ENCODE results near the gene DNER. TPM values are rescaled to one million over a fixed set of nuclear protein-coding genes. Genes with fewer than 3 reads are reported as not detected.

Gene DNER
- total and polyA plus RNA-seq, 2 of the 13 experiments (the other 11 are each of a cell fraction or from before 2014, with no cell fraction given) = not detected

DNA sequence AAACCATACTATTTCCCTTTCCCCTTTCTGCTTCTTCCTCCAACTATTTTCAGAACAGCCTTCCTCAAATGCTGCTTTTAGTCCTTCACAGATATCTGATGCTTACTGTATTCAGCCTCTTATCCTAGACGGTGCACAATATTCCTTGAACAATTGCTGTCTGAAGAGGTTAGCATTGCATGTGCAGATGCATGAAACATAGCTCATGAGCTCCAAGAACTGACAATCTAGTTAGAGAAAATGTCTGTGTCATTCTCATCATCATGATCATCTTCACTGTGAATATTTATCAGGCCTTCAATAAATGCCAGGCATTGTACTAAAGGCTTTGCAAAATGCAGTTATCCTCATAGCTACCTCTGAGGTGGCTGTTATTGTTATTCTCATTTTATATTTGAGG is 190.7 kb downstream of the DNER start:
- intact Hi-C loops (cut with micrococcal nuclease; ENCODE audit: unreplicated experiment) = no loop called here
- H3K9ac ChIP-seq (ENCODE audit: insufficient read depth, low read depth, low read length) = no peak overlapping the region
- H3K27me3 ChIP-seq (ENCODE audit: control insufficient read depth in 1 of 2, insufficient read depth in 2 of 2, low read length in 2 of 2) = peaks cover 0 to 12% of the 10 kb centered on the region in 2 experiments; a peak in 1 of 5 replicates
- H3K36me3 ChIP-seq (replicated peaks in 1 of 2; ENCODE audit: control insufficient read depth in 1 of 2, insufficient read depth in 2 of 2, low read length in 2 of 2) = no peaks in the 10 kb centered on the region
- no peak for TF ChIP-seq NFIC (IDR thresholded peaks at IDR 0.05; ENCODE audit: low read length)
- TF ChIP-seq SMAD9 (CRISPR knock-in tag; IDR thresholded peaks at IDR 0.05) = no peak
- peak; percentile 7; the same call in 1 of the 2 replicates for TF ChIP-seq CREB1 (IDR thresholded peaks at IDR 0.05)
- no peak for TF ChIP-seq CREB1 (CRISPR knock-in tag; IDR thresholded peaks at IDR 0.05)
- TF ChIP-seq MTF2 (CRISPR knock-in tag; IDR thresholded peaks at IDR 0.05; ENCODE audit: borderline replicate concordance) = no peak
- no peak for TF ChIP-seq ZNF646 (CRISPR knock-in tag; IDR thresholded peaks at IDR 0.05)
- TF ChIP-seq KMT2A (CRISPR knock-in tag; IDR thresholded peaks at IDR 0.05) = no peak
- no peak overlapping the region for H3K27ac ChIP-seq (ENCODE audit: extremely low read length, insufficient read depth, low read length)
- ChIA-PET POLR2A (no interaction called here), CTCF (ENCODE audit: low intra/inter-chr PET ratio, low total read pairs) (no interaction called here)
- no peaks in the 10 kb centered on the region for H4K20me1 ChIP-seq (ENCODE audit: insufficient read depth, low read length)
- no TSS peak for BruUV-seq (replicated peaks)
- no peak overlapping the region for H2AFZ ChIP-seq (ENCODE audit: low read length)
- in situ Hi-C loops (cut with HindIII; ENCODE audit: extremely low pct_ligation_motif_present, low pct_unique_long_range_greater_than_20kb) = no loop called here
- ATAC-seq (no peak), DNase-seq (ENCODE audit: low spot score) (no peak), FAIRE-seq (no peak)
- 0% methylated on average over 1 of the region's 1 CpG for WGBS (ENCODE audit: low lambda C conversion rate)
- H3K79me2 ChIP-seq (ENCODE audit: insufficient read depth, low read length) = no peaks in the 10 kb centered on the region
- H3K4me2 ChIP-seq (ENCODE audit: low read depth, low read length) = no peak overlapping the region
- no peaks in the 10 kb centered on the region for H3K9me3 ChIP-seq (ENCODE audit: low read length)
- H3K4me1 ChIP-seq (ENCODE audit: insufficient read depth, low read length) = no peaks in the 10 kb centered on the region
- no peak overlapping the region for H3K4me3 ChIP-seq (replicated peaks in 1 of 3; ENCODE audit: insufficient read depth in 1 of 3, low read depth in 2 of 3, low read length in 3 of 3)

Data from HepG2 (cell line).